Inflammatory macrophage treated with lipopolysaccharide for 4 hours (primary cell): ENCODE data around the gene ATP8A2.
"Not testable (repeated sequence)": the region's sequence is repeated elsewhere in the genome, so short reads cannot be mapped to it uniquely, and the experiment has no call there.

Experiments
- DNase-seq: peaks from one replicate; pipeline ENCODE4 v3.0.0-alpha.2; 2020

ATP8A2 gene

GRCh38 chr13:25466880-25467279, 95.1 kb downstream of the ATP8A2 start:
- no peak for DNase-seq

GRCh38 chr13:25468325-25469168, 96.8 kb downstream of the ATP8A2 start:
- no peak for DNase-seq

- DNase-seq, result no peak
These were observed 97.4 kb downstream of the ATP8A2 start for GRCh38 chr13:25469169-25469525.

GRCh38 chr13:25473864-25474263, 102.1 kb downstream of the ATP8A2 start:
- no peak for DNase-seq

- DNase-seq, result no peak
These were observed 106.4 kb downstream of the ATP8A2 start for GRCh38 chr13:25478186-25478585.

- DNase-seq, result no peak
These were observed 117.5 kb downstream of the ATP8A2 start for GRCh38 chr13:25489238-25489637.

GRCh38 chr13:25490236-25490635, 118.5 kb downstream of the ATP8A2 start:
- DNase-seq, result no peak

- no peak for DNase-seq
These were observed 122.3 kb downstream of the ATP8A2 start for GRCh38 chr13:25493931-25494640.

GRCh38 chr13:25494698-25495411, 123.1 kb downstream of the ATP8A2 start:
- no peak for DNase-seq

- no peak for DNase-seq
These were observed 129.5 kb downstream of the ATP8A2 start for GRCh38 chr13:25501231-25501630.

GRCh38 chr13:25502031-25502430, 130.3 kb downstream of the ATP8A2 start:
- no peak for DNase-seq

- DNase-seq, result no peak
These were observed 130.8 kb downstream of the ATP8A2 start for GRCh38 chr13:25502551-25502950.

- no peak for DNase-seq
These were observed 132.1 kb downstream of the ATP8A2 start for GRCh38 chr13:25503856-25504255.

- no peak for DNase-seq
These were observed 136.1 kb downstream of the ATP8A2 start for GRCh38 chr13:25507841-25508240.

GRCh38 chr13:25513060-25513459, 141.3 kb downstream of the ATP8A2 start:
- not testable (repeated sequence) for DNase-seq

GRCh38 chr13:25518441-25518840, 146.7 kb downstream of the ATP8A2 start:
- no peak for DNase-seq

- DNase-seq, result no peak
These were observed 154.1 kb downstream of the ATP8A2 start for GRCh38 chr13:25525884-25526283.

- no peak for DNase-seq
These were observed 156.5 kb downstream of the ATP8A2 start for GRCh38 chr13:25528266-25528665.

GRCh38 chr13:25529425-25529824, 157.7 kb downstream of the ATP8A2 start:
- no peak for DNase-seq

- no peak for DNase-seq
These were observed 166.5 kb downstream of the ATP8A2 start for GRCh38 chr13:25538276-25538675.

GRCh38 chr13:25541434-25542123, 169.8 kb downstream of the ATP8A2 start:
- DNase-seq, result no peak

GRCh38 chr13:25548991-25549390, 177.2 kb downstream of the ATP8A2 start:
- not testable (repeated sequence) for DNase-seq

- DNase-seq, result no peak
These were observed 190.0 kb downstream of the ATP8A2 start for GRCh38 chr13:25561812-25562211.
